ELR (cell line): ENCODE results near the gene PTPRD.

Source experiments
- DNase-seq: peaks from one replicate; pipeline ENCODE4 v3.0.0-alpha.2; 2015; ENCODE audit warnings: low read depth

PTPRD gene

GRCh38 chr9:9605681-9606080 is 1007.1 kb downstream of the PTPRD start:
- no peak for DNase-seq

DNA sequence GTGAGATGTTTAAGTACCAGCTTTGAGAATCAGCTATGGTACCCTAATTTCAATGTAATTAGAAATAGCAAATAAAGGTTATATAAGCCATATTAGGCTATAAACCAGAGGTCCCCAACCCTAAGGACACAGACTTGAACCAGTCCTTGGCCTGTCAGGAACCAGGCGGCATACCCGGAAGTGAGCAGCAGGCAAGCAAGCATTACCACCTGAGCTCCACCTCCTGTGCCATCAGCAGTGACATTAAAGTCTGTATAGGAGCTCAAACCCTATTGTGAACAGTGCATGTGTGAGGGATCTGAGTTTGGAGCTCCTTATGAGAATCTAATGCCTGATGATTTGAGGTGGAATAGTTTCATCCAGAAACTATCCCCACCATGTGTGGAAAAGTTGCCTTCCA is 1009.5 kb downstream of the PTPRD start:
- no peak for DNase-seq

DNA sequence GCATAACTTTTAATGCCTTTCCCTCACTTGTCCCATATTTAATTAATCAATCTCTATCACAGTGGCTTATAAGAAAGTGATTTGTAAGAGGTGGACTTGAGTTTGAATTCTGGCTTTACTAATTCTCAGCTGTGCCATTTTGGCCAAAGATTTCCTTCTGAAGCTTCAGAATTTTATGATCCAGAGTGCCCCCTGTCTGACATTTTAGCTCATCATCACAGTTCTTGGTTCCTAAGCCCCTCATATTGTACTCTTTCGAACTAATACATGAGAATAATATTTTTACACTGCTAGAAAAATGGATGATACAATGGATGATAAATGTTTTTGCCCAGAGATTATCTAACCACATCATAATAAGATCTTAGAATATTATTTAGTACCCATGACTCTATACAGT is 1014.1 kb downstream of the PTPRD start:
- no peak for DNase-seq

DNA sequence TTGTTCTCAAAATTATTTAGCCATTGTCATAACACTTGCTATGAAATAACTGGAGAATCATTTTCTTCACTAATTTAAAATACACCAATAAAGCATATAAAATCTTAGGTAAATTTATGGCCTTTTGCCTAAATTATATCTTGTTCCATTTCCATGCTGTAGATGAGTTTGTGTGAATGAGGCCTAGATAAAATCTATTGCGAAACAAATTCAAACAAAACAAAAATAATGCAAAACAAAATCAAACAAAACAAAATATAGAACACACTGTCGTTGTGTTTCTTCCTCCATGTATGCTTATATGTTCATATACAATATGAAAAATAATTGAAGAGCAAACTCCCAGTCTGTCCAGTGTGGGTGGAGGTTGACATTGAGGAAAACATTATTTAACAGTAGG is 1020.7 kb downstream of the PTPRD start:
- no peak for DNase-seq

DNA sequence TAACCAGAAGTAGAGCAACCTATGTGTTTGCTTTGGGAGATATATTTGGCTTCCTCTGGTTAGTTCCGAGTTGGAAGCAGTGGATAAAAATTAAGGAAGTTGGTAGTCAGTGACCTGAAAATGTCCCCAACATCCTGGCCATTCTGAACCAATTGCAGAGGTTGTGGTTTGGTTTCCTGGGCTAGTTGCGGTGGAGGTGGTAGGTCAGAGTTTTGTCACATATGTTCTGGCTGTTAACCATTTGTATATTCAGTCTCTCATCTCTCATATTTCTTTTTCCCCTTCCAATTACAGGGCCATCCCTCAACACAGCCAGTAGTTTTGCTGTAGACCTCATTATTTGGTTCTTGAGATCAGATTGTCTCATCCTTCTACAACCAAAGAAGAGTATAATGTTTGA is 1026.9 kb downstream of the PTPRD start:
- DNase-seq = no peak

- no peak for DNase-seq
Measured at GRCh38 chr9:9574080-9574479, 1038.7 kb downstream of the PTPRD start.

GRCh38 chr9:9565700-9566099 is 1047.1 kb downstream of the PTPRD start:
- DNase-seq = no peak

GRCh38 chr9:9563817-9564216 is 1049.0 kb downstream of the PTPRD start:
- DNase-seq = no peak

DNA sequence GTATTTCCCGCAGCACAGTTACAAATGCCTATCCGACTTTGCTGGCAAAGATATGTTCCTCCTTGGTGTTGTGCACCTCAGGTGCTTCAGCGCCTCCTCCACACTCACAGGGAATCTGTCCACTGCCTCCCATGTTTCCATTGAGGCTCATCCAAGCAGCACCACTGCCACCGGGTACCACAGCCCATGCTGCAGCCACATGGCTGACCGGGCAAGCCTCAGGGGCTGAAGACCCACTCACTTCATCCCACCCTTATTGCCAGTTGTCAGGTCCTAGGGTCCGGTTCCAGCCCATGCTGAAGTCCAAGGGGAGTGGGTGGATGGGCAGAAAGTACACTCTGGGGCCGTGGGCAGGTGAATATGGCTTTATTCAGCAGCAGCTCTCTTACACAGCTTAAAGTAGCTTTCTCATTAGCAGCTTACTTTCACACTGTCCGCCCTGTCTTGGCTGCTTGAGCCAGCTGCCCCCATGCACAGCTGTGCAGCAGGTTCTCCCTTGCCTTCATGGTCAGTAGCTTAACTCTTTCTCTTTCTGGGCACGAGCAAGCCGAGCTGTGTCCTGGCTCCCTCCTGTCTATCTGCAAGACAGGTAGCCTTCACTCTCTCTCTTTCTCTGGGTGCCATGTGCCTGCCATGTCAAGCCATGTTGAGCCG is 1052.3 kb downstream of the PTPRD start:
- DNase-seq = no peak

- DNase-seq = no peak
Measured at GRCh38 chr9:9558907-9559306, 1053.9 kb downstream of the PTPRD start.

- DNase-seq = no peak
Measured at GRCh38 chr9:9557804-9558334, 1054.9 kb downstream of the PTPRD start.

GRCh38 chr9:9556865-9557803 is 1055.7 kb downstream of the PTPRD start:
- no peak for DNase-seq

GRCh38 chr9:9552665-9553064 is 1060.1 kb downstream of the PTPRD start:
- DNase-seq = no peak

- DNase-seq = no peak
Measured at GRCh38 chr9:9538766-9539165, 1074.0 kb downstream of the PTPRD start.

GRCh38 chr9:9538356-9538755 is 1074.4 kb downstream of the PTPRD start:
- no peak for DNase-seq

DNA sequence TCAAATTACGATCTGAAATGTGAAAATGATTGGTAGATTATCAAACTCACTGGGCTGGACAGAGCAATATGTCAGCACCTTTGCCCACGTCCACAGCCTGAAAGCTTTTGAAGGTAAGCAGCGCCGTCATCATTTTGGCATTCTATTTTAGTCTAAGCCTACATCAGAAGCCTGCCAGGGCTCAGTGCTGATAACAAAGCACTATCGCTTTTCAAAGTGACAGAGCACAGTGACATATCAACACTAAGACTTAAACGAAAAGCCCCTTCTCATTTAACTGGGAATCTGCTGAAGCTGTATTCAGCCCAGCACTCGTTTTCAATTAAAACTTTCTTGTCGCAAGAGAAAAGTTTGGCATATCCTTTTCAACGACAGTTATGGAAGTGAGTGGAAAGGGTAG is 1076.3 kb downstream of the PTPRD start:
- no peak for DNase-seq

GRCh38 chr9:9523476-9524139 is 1089.2 kb downstream of the PTPRD start:
- no peak for DNase-seq

DNA sequence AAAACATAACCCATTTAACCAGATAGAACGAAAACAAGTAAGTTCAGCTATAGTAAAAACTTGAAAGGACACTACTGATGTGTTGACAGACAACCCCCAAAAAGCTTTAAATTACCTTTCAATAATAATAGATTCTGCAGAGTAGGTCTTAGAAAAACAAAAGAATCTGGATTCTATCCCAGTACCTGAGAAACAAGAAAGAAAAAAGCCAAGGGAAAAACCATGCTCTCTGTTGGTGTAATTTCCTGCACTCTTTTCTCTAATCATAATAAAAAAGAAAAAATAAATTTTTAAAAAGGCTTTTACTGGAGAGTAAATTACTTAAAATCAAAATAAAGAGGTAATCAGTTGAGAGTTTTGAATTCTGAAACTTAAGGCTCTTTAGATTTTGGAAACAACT is 1090.4 kb downstream of the PTPRD start:
- DNase-seq = no peak

GRCh38 chr9:9521033-9521779 is 1091.6 kb downstream of the PTPRD start:
- DNase-seq = no peak

DNA sequence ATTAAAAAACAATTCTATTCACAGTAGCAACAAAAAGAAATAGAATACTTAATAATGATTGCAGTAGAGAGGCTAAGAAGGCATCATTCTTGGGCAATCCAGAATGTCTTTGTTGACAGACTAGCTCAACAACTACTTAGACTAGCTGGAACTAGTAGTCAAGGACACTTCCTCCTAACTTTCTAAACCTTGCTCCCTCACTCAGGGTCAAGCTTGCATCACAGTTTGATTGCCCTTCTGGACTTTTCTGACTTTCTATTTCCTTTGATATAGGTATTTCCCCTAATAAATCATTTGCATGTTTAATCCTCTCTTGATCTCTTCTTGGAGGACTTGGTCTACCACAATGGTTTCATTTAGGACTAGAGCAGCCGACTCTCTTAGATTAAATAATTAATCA is 1107.9 kb downstream of the PTPRD start:
- DNase-seq = no peak

DNA sequence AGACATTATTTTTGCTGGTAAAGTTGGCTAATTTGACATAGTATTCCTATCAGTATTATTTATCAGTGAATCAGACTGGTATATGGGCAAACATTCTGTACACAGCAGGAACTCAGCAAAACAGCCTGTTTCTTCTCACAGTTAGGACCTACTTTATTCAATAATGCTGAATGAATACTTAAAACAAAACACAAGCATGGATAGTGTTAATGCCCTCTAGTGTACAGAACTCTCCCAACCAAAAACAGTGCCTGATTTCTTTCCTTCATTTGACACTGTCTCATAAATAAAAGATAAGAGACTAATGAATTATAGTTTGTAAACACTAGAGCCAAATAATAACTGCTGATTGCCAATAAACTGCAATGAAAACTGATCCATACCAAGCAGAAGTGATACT is 1113.3 kb downstream of the PTPRD start:
- no peak for DNase-seq

DNA sequence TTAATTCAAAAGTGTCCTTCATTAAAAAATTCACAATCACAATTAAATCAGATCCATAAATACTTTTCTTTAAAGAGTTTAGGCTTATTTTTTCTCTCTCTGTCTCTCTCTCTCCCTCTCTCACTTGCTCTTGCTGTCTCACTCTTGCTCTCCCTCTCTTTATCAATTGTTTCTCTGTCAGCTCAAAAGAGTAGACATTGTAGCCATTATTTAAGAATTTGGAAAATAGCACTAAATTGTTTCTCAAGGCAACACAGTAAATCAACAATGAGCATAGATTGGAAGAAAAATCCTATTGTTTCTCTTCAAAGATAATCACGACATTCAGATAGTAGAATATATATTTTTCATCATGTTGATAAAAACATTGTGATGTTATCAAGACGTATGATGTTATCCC is 1114.0 kb downstream of the PTPRD start:
- no peak for DNase-seq
